ENCODE results near the gene KRTAP19-2. TPM values are rescaled to one million over a fixed set of nuclear protein-coding genes. Genes with fewer than 3 reads are reported as not detected.

The KRTAP19-2 gene
- total RNA-seq, 1 experiment from 2014 or later: not detected

- TF ChIP-seq ZNF512 (CRISPR knock-in tag; IDR thresholded peaks at IDR 0.05; ENCODE audit: borderline replicate concordance) (no peak), TCF7 (CRISPR knock-in tag; IDR thresholded peaks at IDR 0.05; ENCODE audit: low read depth) (no peak)
- TF ChIP-seq, protein P1, sequence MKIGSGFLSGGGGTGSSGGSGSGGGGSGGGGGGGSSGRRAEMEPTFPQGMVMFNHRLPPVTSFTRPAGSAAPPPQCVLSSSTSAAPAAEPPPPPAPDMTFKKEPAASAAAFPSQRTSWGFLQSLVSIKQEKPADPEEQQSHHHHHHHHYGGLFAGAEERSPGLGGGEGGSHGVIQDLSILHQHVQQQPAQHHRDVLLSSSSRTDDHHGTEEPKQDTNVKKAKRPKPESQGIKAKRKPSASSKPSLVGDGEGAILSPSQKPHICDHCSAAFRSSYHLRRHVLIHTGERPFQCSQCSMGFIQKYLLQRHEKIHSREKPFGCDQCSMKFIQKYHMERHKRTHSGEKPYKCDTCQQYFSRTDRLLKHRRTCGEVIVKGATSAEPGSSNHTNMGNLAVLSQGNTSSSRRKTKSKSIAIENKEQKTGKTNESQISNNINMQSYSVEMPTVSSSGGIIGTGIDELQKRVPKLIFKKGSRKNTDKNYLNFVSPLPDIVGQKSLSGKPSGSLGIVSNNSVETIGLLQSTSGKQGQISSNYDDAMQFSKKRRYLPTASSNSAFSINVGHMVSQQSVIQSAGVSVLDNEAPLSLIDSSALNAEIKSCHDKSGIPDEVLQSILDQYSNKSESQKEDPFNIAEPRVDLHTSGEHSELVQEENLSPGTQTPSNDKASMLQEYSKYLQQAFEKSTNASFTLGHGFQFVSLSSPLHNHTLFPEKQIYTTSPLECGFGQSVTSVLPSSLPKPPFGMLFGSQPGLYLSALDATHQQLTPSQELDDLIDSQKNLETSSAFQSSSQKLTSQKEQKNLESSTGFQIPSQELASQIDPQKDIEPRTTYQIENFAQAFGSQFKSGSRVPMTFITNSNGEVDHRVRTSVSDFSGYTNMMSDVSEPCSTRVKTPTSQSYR (CRISPR knock-in tag; IDR thresholded peaks at IDR 0.05): no peak
These were observed 8.0 kb downstream of the KRTAP19-2 start (continued) for GRCh38 chr21:30479259-30479658.

DNA sequence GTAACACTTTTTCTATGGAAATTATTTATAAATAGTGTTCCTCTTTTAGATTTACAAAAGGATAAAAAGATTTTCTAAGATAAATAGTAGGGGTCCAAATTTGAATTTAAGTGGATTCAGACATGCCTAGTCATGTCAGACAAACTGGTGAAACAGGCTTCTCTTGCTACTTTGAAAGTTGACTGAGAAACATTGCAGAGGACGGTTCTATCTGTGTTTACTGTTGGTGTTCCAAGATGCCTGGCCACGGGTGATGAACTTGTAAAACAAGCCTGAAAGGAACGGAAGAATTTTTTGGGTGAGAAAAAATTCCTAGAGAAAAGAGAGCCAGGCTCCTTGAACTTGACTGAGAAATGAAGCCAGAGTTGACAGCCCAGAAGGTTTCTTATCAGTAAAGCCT lies 9.2 kb downstream of the KRTAP19-2 start:
- H3K4me3 Mint-ChIP-seq: no peak overlapping the region
- CTCF ChIA-PET: no interaction called here
- ATAC-seq (no peak), DNase-seq (ENCODE audit: low spot score) (no peak)
- no peak for TF ChIP-seq TEAD1 (CRISPR knock-in tag; IDR thresholded peaks at IDR 0.05)
- no peak for TF ChIP-seq ZNF423 (CRISPR knock-in tag; IDR thresholded peaks at IDR 0.05)
- no peak for TF ChIP-seq HMGA2 (CRISPR knock-in tag; IDR thresholded peaks at IDR 0.05)
- H3K27ac Mint-ChIP-seq: no peak overlapping the region
- no peaks in the 10 kb centered on the region for H3K36me3 Mint-ChIP-seq
- peaks cover 4% of the 10 kb centered on the region; the same call in 1 of the 2 replicates for H3K4me1 Mint-ChIP-seq
- POLR2A ChIA-PET: no interaction called here
- no peaks in the 10 kb centered on the region; the same call in 1 of the 2 replicates for H3K9me3 Mint-ChIP-seq
- H3K27me3 Mint-ChIP-seq (ENCODE audit: low read depth): no peaks in the 10 kb centered on the region

GRCh38 chr21:30468900-30469714 lies 18.1 kb downstream of the KRTAP19-2 start:
- Mint-ChIP-seq H3K27ac (no peak overlapping the region), H3K27me3 (ENCODE audit: low read depth) (no peaks in the 10 kb centered on the region), H3K4me1 (no peaks in the 10 kb centered on the region), H3K36me3 (no peaks in the 10 kb centered on the region), H3K4me3 (no peak overlapping the region), H3K9me3 (no peaks in the 10 kb centered on the region)
- no peak for DNase-seq (ENCODE audit: low spot score)
- CTCF ChIA-PET: no interaction called here
- no peak for ATAC-seq
- POLR2A ChIA-PET: no interaction called here
- TF ChIP-seq OVOL2 (CRISPR knock-in tag; IDR thresholded peaks at IDR 0.05; ENCODE audit: borderline replicate concordance) (no peak), GTF2I (CRISPR knock-in tag; conservative IDR thresholded peaks at IDR 0.05) (no peak), NFYB (CRISPR knock-in tag; conservative IDR thresholded peaks at IDR 0.05; ENCODE audit: low read depth) (no peak), E2F4 (CRISPR knock-in tag; IDR thresholded peaks at IDR 0.05; ENCODE audit: borderline replicate concordance, low read depth) (no peak), ZBTB43 (CRISPR knock-in tag; IDR thresholded peaks at IDR 0.05) (no peak), ZNF416 (CRISPR knock-in tag; IDR thresholded peaks at IDR 0.05) (no peak), SP1 (CRISPR knock-in tag; conservative IDR thresholded peaks at IDR 0.05) (no peak), FOXP1 (CRISPR knock-in tag; IDR thresholded peaks at IDR 0.05; ENCODE audit: borderline replicate concordance) (no peak), ZNF121 (CRISPR knock-in tag; IDR thresholded peaks at IDR 0.05) (no peak), ATF2 (CRISPR knock-in tag; IDR thresholded peaks at IDR 0.05; ENCODE audit: borderline replicate concordance, low read depth) (no peak), ZBTB21 (CRISPR knock-in tag; IDR thresholded peaks at IDR 0.05; ENCODE audit: borderline replicate concordance) (no peak), NFATC4 (CRISPR knock-in tag; IDR thresholded peaks at IDR 0.05) (no peak), ZNF232 (CRISPR knock-in tag; IDR thresholded peaks at IDR 0.05) (no peak), GABPB1 (CRISPR knock-in tag; IDR thresholded peaks at IDR 0.05) (no peak), MYBL2 (CRISPR knock-in tag; IDR thresholded peaks at IDR 0.05) (no peak)
- TF ChIP-seq, protein P2, sequence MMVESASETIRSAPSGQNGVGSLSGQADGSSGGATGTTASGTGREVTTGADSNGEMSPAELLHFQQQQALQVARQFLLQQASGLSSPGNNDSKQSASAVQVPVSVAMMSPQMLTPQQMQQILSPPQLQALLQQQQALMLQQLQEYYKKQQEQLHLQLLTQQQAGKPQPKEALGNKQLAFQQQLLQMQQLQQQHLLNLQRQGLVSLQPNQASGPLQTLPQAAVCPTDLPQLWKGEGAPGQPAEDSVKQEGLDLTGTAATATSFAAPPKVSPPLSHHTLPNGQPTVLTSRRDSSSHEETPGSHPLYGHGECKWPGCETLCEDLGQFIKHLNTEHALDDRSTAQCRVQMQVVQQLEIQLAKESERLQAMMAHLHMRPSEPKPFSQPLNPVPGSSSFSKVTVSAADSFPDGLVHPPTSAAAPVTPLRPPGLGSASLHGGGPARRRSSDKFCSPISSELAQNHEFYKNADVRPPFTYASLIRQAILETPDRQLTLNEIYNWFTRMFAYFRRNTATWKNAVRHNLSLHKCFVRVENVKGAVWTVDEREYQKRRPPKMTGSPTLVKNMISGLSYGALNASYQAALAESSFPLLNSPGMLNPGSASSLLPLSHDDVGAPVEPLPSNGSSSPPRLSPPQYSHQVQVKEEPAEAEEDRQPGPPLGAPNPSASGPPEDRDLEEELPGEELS (CRISPR knock-in tag; IDR thresholded peaks at IDR 0.05): no peak
